HG03280 (cell line): ENCODE measurements around the gene UROS.

Experiments
- ATAC-seq: cut with Tn5 transposase; IDR thresholded peaks from one replicate; pipeline ENCODE4 v1.9.1; 2021; ENCODE audit warnings: mild to moderate bottlenecking, moderate library complexity; ENCODE audit not compliant: unreplicated experiment

UROS gene

DNA sequence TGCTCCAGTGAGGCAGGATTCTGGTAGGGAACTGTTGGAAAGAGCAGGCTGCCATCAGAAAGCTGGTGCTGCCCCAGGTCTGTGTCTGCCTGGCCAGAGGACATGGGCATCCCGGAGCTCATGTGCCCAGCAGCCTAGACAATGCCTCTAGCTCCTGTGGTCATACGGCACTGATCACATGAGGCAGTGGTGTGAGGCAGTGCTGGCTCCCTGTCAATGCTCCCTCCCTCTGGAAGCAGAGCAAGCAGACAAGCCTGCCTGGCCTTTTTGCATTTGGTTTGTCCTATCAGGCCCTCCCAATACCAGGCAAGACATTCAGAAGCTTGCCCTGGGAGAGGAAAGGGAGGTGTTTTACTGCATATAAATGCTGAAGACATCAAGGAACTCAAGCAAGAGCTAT is 27.9 kb downstream of the UROS start:
- no peak for ATAC-seq

DNA sequence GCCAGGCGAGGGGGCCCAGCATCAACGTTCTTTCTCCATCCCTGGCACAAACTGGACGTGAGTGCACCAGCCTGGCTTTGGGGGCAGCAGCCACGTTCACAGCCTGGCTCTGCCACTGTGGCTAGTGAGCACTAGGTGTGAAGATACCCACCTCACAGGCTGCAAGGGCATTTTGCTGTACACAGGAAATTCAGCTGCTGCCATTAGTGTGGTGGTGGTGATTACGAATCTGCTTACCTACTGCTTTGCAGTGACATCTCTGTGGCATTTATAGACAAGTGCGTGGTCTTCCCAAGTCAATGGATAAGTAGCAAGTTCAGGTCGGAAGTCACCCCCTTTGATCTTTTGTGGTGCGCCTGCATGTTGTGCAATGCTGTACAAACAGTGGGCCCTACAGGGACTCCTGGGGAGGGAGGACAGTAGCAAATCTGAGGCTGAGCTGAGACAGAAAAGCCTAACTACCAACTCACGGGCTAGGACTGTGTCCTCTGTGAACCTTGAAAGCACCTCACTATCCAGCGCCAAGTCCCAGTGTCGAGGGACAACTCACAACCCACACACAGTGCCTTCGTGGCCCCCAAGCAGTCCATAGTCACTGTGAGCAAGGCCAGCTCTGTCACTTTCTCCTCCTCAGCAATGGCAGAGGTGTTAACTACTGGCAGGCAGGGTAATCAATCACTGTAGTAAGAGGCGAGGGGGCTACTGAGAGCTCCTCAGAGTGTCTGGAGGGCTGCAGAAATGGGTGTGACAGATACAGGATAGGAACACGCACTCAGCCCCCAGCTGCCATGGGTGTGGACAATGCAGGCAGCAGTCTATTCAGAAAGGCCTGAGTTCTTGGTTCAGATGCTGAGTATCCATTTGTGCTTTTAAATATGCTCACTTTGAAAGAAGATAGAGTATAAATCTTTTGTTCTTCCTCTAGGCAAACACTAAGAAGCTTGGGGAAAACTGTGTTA is 30.4 kb downstream of the UROS start:
- ATAC-seq, result no peak

DNA sequence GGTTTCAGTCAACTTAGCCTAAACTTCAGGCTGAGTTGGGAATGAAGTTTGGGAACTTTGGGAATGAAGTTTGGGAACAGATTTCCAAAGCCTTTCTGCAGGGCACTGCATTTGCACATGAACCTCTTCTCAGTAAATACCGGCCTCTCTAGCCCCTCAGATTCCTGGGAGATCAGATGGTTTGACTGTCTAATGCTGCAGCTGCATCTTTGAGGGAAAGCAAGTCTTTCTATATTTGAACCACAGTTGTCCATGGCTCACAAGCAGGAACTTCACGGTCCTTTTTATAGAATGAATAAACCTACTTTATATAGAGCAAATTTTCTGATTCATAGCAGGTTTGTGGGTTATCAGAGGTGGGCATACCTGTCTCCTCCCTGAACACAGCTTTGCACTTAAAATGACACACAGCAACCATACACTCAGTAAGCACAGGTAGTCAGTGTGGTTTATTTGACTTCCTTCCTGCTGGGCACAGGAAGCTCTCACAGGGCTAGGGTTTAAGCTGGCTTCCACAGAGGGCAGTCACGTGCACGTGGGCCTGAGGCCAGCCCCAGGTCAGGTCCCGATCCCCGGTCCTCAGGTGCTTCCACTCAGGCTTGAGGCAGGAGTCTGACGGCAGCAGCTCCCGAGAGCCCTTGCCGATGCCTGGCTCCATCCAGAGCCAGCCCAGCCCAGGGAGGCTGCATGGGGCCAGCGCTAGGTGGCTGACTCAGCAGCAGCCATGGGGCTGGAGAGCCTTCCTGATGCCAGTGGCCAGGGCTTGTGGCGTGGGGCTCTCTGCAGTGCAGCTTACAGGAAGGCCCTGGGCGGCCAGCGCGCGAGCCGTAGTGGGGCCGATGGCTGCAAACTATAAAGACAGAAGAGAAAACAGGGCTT is 34.7 kb downstream of the UROS start:
- ATAC-seq, result no peak

DNA sequence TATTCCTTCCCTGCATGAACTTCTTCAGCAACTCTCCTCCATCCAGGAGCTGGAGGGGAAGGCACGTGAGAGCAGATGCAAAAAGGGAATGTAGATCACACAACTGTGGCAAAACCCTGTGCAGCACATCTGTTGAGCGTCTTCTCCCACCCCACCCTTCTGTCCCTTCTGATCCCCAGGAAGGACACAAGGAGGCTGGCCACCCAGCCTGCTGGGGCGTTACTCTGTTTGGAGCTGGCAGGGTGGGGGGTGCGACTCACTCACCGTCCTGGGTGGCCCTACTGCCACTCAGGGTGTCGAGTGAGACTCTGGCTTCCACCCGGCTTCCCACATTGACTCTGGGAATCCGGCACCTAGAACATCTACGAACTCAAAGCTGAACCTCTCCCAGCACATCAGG is 37.3 kb downstream of the UROS start:
- ATAC-seq, result no peak

DNA sequence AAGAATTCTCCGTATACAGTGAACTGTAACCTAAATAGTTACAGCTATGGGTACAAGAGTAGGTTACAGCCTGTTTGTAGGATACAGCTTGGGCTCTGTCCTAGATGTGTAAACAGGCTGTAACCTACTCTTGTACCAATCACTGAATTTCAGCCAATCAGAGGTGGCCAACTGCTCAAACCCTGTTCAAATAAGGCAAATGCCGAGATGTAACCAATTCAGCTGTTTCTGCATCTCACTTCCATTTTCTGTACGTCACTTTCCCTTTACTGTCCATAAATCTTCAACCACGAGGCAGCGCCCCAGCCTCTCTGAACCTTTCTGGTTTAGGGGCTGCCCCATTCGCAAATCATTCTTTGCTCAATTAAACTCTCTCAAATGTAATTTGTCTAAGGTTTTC is 39.1 kb downstream of the UROS start:
- peak; percentile 69 for ATAC-seq

DNA sequence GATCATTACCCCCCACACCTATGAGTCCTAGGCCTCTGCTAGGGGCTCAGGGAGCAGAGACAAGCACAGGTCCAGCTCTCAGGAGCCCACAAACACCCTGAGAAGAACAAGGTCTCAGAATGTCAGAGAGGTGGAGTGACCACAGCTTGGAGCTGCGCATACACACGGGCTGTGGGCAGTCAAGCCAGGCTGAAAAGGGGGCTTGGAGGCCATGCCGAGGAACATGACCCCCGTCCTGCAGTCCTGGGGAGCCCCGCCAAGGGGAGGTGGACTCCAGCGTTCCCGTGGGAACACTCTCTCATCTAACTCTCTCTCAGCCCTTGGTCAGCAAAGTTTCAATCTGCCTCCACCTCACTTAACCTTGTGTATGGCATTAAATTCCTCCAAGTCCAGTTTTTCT is 39.6 kb downstream of the UROS start:
- ATAC-seq, result no peak

DNA sequence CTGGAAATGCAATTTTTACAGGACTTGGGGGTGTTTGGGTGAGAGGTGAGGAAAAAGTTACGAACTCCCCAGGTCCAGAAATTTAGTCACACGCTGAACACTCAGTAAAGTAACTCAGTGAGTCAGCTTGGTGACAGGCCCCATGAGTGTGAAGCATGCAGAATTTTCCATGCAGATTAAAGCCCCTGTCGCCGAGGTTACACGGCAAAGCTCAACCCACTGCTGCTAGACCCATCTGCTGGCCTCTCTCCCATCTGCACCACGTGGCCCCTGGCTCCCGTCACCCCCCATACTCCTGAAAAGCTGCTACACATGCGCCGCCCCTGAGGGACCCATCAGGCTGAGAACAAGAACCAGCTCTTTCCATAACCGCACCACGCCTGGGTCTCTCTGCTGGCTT is 40.4 kb downstream of the UROS start:
- ATAC-seq, result no peak

DNA sequence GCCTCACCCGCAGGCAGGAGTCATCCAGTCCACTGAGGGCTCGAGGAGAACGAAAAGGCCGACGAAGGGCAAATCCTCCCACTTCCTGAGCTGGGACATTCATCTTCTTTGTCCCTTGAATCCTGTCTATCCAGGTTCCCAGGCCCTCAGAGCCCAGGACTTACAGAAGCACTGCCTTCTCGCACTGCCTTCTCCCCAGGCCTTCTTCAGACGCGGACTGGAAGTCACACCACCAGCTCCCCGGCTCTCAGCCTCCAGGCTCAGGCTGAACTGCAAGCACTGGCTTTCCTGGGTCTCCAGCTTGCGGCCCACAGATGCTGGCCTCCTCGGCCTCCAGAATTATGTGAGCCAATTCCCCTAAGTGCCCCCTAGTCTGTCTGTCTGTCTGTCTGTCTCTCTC is 41.0 kb downstream of the UROS start:
- ATAC-seq, result no peak

DNA sequence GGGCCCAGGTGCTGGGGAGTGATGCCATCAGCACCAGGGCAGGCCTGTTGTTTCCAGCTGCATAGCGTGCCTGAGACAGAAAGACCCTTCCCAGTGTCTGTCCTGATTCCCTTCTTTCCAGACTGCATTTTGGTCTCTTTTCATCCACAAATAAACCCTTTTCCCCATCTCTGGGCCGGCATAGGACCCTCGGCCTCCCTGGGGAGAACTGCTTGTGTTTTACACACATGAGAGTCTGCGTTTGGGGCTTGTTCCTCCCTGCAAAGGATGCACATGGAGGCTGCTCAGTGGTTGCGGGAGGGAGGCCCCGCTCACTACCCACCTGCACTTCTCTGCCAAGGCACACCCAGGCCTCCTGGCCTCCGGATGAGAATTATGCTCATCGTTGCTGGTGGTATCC is 41.7 kb downstream of the UROS start:
- ATAC-seq, result no peak

DNA sequence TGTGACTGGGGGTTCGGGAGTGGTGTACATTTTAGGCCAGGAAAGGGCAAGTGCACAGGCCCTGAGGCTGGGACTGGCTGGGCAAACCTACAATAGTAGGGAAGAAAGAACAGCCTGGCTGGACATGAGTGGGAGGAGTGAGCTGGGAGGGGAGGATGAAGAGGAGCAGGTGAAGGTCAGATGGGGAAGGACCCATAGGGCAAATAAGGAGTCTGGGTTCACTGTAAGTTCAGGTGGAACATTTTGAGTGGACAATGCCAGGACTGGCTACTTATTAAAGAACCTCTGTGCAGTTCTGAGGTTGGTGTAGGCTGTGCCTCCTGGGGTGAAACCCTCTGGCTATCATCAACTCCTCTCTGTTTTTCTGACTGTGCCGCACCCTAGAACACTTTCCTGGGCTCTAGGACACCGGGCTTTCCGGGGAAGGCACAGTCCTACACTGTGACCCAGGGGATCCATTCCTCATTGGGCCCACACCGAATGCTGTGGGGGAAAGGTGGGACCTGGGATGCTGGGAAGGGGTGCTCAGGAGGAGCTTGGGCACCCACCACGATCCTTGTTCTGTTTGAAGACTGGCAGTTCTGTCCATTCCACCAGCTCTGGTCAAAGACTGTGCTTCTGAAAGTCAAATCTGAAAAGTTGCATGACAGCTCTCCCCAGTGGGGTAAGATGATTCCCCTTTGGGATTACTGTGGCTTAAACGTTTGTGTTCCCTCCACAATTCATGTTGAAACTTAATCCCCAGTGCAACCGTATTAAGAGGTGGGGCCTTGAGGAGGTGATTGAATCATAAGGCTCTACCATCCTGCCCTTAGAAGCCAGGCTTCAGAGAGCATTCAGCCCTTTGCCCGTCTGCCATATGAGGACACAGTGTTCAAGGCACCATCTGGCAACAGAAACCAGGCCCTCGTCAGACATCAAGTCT is 43.4 kb downstream of the UROS start:
- ATAC-seq, result no peak

DNA sequence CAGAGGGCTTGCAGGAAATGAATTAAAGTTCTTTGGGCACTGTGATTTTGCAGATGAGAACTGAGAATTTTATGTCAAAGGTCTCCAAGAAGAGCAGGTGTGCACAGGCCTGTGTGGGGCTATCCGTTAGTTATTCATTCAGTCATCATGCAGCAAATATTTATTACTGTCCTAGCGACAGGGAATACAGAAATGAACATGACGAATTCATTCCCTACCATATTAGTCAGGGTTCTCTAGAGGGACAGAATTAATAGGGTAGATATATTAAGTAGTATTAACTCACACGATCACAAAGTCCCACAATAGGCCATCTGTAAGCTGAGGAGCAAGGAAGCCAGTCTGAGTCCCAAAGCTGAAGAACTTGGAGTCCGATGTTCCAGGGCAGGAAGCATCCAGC is 44.5 kb downstream of the UROS start:
- no peak for ATAC-seq

DNA sequence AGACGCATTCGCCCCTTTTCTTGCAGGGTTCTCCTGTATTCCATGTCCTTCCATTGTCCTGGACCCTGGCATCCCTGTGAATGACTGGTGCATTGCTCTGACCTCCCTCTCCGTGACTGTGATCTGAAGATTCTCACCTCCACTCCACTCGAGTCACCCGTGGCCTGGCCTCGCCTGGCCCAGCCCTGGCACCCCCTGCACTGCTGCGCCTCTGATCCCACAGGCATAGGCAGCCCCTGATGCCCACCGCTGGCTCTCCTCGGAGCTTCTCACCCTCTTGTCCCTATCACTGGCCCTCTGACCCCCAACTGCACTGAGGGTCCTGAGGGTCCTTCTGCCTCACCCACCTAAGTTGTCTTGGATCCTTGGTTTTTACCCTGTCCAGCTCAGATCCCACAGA is 45.3 kb downstream of the UROS start:
- no peak for ATAC-seq

DNA sequence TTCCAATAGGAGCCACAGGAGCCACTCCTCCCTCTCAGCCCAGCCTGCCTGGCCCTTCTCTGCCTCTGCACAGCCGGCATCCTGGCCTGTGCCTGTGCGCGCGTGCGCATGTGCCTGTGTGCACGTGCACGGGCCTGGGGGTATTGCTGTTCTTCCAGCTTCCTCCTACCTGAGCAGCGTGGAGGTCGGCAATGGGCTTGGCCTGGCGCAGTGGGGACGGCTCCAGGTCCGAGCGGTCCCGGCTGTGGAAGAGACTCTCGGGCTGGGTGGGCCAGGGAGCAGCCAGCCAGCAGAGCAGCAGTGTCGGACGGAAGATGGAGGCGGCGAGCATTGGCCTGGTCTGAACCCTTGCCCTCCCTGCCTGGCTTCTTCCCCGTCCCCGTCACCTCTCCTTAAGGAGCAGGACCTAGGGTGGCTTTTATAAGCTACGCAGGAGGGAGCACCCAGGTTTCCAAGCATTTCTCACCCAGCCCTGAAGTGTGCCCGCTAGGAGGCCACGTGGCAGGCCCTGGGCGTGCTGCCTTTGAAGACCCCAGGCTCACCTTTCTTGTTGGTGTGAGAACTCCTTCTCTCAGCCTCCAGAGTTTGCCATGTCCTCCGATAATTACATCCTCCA is 47.5 kb downstream of the UROS start, which contains the start of gene MMP21:
Gene MMP21 (minus strand): TSS at position 331 of the 616 bp plus-strand sequence. CDS start 0 bp downstream, at position 331.
- ATAC-seq, result no peak

DNA sequence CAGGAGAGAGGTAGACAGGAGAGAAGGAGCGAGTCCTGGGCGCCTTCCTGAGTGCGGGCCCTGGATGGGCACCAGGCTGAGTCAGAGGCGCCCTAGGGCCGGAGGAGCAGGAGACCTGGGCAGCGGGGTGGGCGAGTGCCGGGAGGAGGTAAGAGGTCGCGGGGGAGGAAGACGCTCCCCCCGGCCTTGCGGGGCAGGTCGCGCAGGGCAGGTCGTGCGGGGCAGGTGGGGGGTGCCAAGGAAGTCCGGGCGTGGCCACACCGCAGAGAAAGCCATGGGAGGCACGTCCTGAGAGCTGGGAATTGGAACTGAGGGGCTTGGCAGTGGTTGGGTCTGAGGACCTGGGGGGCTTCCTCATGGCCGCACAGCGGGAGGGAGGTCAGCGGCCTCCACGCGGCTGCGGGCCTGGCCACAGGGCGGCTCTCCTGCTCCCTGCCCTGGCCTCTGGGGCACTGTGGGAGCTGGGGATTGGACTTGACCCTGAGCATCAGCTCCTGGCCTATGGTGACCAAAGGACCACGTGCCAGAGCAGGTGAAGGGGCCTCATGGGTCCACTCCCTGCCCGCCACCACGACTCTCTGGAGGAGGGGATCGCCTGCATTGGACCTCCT is 48.4 kb downstream of the UROS start:
- no peak for ATAC-seq

DNA sequence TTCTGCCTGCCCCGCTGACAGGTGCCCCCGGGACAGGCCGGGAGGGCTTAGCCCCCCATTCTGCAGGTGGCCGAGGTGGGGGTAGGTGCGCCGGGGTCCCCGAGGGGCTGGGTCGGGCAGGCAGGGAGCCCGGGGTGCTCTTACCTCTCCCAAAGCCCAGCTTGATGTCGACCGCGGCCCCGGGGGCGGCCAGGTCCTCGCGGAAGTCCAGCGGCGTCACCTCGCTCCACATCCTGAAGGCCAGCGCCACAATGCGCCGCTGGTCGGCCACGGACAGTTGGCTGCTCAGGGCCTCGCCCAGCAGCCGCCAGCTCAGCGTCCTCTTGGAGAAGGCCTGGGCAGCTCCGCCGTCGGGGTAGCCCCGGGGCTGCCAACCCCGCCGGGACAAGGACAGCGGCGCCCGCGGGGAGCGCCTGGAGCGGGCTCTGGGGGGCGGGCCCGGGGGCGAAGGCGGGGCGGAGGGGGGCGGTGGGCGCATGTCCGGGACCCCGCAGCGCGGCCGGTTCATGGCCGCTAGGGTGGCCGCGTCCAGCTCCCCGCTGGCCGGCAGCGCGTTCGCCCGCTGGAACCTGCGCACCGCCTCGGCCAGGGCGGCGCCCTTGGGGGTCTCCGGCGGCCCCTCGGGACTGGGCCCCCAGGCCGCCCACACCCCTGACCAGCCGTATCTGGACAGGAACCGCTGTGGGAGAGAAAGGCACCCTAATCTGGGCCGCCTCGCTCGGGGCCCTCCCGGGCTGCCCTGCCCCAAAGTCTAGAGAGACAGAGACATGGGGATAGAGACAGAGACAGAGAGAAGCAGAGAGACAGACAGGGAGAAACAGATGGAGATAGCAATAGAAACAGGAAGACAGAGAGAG is 49.1 kb downstream of the UROS start:
- no peak for ATAC-seq

DNA sequence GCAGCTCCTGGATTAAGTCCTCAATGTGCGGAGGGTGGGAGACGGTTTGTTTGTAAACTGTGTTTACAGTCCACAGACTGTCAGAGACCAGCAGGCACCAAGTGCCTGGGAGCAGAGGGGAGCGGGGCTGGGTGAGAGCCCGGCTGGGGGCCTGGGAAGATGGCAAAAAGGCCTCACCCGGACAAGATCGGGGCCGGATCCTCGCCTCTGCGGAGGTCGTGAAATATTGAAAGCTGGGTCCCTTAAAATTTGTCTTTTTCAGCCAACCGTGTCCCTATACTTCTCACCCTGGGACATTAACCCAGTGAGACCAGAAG is 50.2 kb downstream of the UROS start:
- ATAC-seq, result no peak

DNA sequence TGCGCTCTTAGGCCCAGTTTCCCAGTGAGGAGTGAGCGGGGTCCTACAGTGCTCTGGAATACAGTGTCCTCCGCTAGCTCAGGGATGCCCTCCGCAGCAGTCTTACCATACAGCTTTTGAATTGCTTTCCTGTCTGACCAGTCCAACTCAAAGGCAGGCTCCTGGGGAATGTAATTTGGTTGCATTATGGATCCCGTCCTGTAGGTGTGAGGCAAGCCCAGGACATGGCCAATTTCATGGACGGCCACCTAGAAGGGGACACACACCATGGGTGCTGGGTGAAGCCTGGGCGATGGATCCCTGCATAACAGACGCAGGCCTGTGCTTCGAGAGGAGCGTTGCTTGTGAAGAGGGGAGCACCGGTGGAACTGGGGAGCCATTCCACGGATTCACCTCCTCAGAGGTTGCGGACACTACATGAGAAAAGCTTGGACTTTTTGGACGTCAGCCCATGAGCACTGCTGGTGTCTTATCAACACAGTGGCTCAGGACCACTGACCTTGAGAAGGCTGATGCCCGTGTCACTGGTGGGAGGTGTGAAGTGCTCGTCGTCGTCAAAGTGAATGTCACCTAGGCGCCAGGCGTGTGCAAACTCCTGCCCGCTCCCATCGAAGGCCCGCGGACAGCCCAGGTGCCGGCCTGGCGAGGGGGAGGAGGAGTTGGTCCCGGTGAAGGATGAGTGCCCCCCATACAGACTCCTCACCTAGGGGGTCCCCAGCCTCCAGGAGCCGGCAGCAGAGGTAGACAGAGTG is 50.8 kb downstream of the UROS start:
- no peak for ATAC-seq

DNA sequence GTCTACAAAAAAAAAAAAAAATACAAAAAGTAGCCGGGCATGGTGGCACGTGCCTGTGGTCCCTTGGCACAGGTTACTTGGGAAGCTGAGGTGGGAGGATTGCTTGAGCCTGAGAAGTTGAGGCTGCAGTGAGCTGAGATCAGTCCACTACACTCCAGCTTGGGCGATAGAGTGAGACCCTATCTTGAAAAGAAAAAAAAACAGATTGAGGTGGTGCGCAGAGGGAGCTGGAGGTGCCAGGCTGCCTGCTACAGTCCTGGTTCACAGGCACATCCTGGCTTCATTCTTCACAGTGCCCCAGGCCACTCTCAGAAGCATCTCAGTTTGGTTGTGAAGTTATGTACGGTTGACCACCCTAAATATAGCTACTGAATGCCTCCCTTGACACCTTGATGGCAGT is 52.2 kb downstream of the UROS start:
- no peak for ATAC-seq
